NCI-H226 (cell line): ENCODE data around the gene EIF4B.
A peak's percentile ranks its signal among the peaks of the same experiment; 100 is the strongest.
"Not testable (repeated sequence)": the region's sequence is repeated elsewhere in the genome, so short reads cannot be mapped to it uniquely, and the experiment has no call there.

ENCODE experiments used
- DNase-seq: peaks from one replicate; pipeline ENCODE4 v3.0.0-alpha.2; 2015

The EIF4B gene

DNA sequence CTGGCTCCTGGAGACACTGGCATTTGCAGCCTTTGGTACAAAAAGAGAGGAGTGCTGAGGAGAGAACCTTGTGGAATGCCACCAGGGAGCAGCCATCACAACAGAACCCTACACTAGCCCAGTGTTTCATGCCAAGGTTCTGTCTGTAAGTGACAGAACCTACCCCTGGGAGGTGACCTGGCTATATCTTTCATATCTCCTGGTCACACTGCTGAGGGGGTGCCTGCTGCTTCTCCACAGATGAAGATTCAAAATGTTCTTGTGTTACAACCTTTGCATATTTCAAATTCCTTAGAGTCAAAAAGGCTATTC is 12.7 kb upstream of the EIF4B start:
- DNase-seq: no peak

DNA sequence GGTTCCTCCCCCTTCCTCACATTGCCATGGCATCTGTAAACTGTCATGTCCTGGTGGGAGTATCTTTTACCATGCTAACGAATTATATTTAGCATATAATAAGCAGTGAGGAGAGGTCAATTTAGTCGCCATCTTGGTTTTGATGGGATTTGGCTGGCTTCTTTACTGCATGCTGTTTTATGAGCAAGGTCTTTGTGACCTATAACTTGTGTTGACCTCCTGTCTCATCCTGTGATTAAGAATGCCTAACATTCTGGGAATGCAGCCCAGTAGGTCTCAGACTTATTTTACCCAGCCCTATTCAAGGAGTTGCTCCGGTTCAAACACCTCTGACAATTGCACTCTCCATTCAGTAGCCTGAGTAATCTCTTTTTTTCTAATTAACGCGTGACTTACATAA is 2.1 kb upstream of the EIF4B start:
- DNase-seq: peak; percentile 51

DNA sequence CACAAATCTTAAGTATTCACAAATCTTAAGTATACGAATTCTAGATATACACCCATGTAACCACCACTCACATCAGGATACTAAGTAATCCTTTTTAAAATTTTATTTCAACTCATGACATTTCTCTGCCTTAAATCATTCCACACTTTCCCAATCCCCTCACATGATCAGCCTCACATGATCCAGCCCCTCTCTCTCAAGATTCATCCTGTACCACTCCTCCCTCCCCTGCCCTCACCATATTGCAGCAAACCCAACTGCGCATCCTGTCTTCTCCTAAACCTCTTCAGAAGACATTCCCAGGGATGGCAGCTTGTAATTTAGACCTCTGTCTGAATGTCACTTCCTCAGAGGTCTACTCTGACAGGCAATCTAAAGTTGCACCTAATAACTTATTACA is 1.7 kb upstream of the EIF4B start:
- no peak for DNase-seq

DNA sequence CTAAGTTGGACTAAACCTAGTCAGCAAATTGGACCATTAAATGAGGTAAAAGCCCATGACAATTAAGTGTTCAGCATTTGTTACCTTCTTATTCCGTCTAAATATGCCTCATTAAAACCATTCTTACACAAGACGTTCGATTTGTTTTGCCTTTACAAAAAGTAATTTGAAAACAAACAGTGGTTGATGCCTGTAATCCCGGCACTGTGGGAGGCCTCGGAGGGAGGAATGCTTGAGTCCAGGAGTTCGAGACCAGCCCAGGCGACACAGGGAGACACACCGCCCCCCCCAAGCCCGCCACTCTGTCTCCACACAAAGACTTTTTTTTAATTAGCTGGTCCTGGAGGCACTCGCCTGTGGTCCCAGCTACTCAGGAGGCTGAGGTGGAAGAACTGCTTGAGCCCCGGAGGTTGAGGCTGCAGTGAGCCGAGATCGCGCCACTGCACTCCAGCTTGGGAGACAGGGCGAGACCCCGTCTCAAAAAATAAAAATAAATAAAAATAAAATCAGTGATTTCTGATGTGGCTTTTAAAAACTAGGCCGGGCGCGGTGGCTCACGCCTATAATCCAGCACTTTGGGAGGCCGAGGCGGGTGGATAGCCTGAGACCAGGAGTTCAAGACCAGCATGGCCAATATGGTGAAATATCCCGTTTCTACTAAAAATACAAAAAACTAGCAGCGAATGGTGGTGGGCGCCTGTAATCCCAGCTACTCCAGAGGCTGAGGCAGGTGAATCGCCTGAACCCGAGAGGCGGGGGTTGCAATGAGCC is 856 bp upstream of the EIF4B start:
- DNase-seq: no peak

DNA sequence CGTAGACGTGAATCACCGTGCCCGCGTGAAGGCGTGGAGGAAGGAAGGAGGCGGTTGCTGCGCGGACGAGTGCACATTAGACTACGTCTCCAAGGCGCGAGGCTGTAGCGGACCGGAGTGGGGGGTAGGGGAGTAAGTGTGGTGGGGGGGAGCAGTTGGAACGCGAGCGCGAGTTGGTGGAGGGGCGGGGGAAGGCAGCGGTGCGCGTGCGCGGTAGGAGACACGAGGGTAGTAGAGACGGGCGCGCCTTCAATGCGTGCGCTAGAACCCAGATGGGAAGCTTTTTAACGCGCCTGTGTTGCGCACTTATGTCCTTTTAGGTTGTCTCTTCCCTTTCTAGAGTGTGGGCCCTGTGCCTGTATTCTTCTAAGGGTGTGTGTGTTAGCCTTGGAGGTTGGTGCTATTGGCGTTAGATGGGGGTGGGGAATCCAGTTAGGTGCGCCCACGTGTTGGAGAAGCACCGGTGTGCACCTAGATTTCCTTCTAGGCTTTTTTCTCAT is 604 bp downstream of the EIF4B start:
- peak; percentile 83 for DNase-seq

DNA sequence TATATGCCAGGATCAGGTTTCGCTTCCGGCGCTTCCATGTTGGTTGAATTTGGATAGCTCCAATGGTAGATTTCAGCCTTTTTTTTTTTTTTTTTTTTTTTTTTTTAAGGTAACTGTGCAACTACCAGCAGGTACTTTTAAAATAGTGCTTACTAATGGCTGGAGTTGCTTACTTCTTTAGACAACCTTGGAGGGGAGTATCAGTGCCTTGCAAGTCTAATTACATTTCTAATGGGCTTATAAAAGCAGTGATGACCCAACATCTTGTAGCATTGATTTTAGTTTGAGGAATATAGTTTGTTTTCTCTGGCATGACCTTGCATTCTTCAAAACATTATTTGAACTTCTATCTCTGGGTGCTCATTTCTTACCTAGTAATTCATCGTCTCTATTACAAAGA is 1.1 kb downstream of the EIF4B start:
- no peak for DNase-seq

DNA sequence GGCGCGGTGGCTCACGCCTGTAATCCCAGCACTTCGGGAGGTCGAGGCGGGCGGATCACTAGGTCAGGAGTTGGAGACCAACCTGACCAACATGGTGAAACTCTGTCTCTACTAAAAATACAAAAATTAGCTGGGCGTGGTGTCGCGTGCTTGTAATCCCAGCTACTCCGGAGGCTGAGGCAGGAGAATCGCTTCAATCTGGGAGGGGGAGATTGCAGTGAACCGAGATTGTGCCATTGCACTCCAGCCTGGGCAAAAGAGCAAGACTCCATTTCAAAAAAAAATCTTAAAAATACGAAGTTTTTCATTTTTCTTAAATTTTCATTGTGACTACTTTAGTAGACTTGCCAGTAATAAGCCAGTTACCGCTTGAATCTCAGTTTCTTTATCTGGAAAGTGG is 2.5 kb downstream of the EIF4B start:
- DNase-seq: not testable (repeated sequence)

DNA sequence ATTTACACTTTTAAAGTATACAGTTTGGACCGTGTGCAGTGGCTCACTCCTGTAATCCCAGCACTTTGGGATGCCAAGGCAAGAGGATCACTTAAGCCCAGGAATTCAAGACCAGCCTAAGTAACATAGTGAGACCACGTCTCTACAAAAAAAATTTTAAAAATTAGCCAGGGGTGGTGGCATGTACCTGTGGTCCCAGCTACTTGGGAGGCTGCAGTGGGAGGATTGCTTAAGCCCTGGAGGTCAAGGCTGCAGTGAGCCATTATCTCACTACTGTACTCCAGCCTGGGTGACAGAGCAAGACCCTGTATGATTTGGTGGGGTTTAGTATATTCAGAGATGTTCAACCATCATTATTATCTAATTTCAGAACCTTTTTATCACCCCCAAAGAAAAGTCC is 4.7 kb downstream of the EIF4B start:
- no peak for DNase-seq

DNA sequence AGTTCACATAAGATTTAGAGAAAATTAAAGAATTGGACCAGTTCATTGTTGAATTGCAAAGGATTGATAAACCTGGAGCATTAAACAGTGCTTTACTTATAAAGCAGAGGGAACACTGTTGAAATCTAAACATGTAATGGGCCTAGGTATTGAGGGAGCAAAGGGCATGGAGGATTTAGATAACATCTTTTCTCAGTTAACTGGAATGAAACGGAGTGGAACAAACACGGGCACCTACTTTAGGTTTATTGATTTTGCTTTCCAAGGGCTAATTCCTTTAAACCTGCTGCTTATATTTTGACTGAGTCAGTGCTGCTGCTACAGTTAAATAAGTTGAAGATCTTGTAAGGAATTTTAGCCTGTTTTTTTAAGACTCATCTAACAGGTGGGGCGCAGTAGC is 5.6 kb downstream of the EIF4B start:
- DNase-seq: no peak

DNA sequence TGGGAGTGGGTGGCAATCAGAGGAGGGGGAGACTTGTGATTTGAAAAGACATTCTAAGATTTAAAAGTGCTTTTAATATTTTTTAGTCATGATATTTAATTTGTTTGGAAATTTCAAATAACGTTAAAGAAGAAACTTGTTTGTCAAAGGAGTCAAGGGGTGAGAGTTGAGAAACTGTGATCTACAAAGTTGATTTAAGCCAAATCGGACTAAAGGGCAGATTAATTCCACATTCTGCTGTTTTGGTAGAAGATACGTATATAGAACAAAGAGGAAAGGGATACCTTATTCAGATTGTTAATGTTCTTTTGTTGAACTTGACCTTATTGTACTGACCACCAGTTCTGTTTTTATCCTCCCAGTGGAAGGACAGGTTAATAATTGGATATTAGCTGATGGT is 6.7 kb downstream of the EIF4B start:
- DNase-seq: no peak

DNA sequence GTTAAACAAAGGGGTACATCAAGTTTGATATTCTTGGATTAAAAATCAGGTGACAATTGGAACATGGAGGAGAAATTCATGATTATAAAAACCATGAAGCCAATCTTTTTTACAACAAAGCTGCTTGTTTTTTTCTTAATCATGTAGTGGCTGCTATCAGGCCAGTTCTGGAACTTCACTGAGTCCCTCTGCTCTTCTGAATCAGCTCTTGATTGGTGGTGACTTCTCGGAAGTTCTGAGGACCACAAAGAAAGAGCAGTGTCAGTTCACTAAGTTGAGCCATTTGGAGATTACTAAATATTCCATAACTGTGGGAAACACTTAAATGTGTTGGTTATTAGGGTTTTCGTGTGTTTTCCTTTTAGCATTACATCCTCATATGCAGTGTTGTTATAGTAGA is 8.5 kb downstream of the EIF4B start:
- no peak for DNase-seq

DNA sequence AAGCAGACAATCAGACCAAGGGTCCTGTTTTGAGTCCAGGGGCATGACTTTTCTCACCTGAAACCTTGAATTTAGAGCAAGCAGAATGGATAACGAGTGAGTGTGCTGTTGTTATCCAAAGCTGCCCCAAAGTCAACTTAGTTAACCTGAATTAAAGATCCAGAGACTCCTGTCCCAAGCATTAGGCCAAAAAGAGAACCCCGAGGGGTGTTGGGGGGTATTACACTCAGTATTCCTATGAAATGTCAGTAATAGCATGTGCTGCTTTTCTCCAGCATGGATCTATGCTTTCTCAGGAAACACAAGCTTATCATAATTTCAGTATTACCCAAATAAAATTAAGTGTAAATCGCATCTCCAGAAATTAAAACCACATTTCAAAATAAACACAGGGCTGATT is 19.0 kb downstream of the EIF4B start:
- no peak for DNase-seq

DNA sequence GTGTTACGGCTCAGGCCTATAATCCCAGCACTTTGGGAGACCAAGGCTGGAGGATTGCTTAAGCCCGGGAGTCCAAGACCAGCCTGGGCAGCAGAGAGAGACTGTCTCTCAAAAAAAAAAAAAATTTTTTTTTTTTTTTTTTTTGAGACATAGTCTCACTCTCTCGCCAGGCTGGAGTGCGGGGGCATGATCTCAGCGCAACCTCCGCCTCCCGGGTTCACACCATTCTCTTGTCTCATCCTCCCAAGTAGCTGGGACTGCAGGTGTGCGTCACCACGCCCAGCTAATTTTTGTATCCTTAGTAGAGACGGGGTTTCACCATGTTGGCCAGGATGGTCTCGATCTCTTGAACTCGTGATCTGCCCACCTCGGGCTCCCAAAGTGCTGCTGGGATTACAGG is 20.8 kb downstream of the EIF4B start:
- DNase-seq: not testable (repeated sequence)

DNA sequence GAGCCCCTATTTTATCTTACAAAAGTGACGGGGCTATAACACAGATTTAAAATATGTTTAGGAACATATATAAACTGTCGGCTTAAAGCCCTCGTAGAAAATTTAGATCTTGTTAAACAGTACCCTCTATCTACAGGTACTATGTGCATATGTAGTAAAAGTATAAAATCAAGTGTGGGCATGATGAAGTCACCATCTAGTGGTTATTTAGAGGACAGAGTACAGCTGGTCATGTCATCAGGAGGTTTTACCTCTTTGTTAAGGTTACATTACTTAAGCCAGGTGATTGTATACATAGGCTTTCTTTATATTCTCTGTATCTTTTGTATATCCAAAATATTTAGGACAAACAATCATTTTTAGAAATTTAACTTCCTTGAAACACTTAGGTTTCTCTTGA is 25.4 kb downstream of the EIF4B start:
- no peak for DNase-seq

DNA sequence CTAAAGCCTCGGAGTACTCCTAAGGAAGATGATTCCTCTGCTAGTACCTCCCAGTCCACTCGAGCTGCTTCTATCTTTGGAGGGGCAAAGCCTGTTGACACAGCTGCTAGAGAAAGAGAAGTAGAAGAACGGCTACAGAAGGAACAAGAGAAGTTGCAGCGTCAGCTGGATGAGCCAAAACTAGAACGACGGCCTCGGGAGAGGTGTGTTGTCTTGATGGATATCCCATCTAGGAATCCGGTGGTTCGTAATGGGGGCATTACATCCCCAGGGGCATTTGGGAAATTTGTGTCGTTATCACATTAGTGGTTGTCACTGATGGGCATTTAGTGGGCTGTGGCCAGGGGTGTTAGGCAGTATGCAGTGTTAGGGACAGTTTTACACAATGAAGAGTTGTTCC is 27.6 kb downstream of the EIF4B start:
- DNase-seq: not testable (repeated sequence)

DNA sequence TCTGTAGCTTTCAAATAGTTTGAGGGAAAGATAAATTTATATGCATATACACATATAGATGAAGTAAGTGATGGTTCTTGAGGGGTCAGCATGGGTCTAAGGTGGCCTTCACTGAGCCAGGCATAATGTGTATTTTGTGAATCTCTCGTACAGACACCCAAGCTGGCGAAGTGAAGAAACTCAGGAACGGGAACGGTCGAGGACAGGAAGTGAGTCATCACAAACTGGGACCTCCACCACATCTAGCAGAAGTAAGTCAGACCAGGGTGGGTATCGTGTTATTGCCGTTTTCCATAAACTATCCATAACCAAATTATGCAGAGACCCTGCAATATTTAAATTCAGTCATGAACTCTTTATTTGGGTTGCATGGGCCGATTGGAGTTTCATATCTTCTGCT is 28.2 kb downstream of the EIF4B start:
- no peak for DNase-seq

DNA sequence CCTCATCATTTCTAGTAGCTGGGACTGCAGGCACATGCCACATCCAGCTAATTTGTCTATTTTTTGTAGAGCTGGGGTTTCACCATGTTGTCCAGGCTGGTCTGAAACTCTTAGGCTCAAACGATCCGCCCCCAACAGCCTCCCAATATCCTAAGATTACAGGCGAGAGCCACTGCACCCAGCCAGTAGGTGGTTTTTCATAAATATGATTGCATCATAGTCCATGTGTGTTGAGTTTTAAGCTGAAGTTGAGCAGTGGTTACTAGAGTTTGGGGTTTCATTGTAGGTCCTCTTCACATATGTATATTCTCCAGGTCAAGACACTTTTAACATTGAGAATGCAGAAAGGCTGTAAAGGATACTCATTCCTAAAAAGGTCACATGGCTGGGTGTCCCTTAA is 30.5 kb downstream of the EIF4B start:
- DNase-seq: no peak

DNA sequence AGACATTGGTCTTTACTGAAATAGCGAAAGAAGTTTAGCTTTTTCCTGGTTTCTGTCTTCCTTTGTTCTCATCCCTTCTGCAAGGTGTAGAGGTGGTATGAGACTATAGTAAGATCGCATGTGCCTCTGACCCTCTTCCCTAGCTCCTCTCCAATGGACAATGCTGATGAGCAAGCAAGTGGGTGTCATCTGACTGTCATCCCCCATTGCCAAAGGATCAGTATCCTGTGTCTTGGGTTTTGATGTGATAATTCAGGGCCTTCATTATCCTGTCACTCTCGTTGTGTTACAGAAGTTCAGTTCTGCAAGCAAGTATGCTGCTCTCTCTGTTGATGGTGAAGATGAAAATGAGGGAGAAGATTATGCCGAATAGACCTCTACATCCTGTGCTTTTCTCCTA is 33.6 kb downstream of the EIF4B start:
- no peak for DNase-seq

DNA sequence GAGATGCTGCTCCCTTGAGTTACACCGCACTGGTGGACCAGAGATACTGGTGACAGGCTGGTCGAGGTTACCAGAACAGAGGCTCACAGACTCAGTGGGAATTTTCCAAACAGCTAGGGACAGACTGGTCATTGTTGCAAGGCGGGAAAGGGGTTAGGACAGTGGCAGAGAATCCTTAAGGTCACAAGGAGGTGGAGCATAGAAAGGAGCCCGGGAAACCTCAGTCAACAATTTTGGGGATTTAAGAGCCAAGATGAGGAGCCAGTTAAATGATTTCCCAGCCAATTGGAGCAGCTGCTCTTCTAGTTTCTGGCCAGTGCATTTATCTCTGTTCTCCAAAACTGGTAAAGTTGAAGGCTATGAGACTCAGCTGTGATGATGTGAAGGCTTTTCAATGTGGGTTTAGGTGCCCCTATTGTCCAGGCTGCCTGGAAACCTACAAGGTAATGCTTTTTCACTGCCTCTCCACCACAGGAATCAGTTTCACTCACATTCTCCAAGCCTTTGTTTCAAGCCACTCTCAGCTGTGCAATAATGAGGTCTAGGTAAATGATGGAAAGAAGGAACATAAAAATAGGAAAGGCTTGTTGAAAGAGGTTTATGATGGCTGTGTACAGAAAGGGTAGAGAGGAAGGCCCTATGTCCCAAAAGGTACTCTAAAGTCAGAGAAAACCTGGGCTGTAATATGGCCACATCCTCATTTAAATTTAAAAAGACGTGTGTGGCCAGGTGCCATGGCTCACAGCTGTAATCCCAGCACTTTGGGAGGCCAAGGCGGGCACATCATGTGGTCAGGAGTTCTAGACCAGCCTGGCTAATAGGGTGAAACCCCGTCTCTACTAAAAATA is 36.6 kb downstream of the EIF4B start:
- no peak for DNase-seq

DNA sequence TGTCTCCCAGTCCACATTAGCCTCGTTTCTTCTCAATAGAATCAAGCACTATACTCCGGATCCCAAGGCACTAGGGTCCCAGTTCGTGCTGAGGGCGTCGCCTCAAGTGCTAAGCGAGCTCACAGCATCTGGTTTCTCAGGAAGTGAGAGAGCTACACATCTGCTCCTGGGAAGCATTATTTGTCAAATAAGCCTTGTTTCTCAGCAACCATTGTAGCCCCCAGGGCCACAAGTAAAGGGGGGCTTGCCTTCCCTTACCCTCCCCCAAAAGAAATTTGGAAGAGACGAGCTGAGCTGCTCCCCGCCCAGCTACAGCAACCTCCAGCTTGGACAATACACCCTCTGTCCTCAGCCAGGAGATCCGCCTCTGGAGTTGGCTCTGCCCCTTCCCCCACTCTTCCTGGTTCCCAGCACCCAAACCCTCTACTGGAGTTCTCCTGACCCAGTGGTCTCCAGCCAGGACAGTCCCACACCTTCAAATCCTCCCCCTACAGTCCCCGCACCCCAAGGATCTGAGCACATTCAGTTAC is 37.9 kb downstream of the EIF4B start:
- no peak for DNase-seq

DNA sequence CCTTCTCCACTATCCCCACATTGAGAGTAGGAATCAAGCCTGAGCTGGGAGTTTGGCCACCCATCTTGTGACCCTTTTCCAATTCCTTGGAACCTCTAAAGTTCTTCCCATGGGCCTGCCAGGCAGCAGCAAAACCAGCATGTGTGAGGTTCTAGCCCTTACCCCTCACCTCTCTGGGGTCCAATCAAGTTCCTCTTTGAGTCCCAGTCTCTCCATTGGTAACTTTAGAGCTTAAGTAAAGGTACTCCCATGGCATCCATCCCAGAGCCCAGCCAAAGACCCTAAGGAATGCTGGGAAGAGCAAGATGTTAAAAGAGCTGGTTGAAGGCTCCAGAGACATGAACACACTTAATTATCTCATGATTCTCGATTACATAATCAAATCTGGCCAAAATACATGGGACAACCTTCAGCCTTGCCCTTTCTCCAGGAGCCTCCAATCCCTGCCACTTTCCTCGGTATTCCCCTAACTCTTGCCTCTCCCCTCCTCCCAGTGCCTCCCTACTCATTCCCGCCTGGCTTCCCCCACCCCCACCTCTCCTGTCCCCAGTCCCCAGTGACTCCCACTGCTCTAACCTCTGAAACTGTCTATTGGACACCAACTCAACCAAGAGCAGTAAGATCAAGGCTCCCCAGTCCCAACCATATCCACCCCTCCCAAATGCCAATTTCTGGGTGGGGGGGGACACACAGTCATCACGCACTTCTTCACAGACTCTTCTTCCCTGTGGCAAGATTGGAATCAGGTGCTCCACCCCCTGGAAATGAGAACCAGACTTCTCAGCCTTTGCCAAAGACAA is 38.8 kb downstream of the EIF4B start:
- DNase-seq: no peak

DNA sequence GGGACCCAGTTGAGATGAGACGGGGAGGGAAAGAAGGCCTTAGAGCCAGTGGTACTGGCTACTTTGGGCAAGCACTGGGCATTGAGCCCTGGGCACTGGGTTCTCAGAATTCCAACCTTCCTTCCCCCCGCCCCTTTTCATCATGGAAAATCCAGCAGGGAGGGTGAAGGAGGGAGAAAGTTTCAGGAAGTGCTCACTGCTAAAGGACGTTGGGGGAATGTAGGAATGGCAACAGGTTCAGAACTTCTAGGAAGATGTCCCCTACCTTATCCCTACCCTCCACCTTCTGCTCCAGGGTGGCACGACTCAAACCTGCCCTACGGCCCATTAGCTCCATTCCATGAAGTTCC is 39.4 kb downstream of the EIF4B start:
- no peak for DNase-seq

DNA sequence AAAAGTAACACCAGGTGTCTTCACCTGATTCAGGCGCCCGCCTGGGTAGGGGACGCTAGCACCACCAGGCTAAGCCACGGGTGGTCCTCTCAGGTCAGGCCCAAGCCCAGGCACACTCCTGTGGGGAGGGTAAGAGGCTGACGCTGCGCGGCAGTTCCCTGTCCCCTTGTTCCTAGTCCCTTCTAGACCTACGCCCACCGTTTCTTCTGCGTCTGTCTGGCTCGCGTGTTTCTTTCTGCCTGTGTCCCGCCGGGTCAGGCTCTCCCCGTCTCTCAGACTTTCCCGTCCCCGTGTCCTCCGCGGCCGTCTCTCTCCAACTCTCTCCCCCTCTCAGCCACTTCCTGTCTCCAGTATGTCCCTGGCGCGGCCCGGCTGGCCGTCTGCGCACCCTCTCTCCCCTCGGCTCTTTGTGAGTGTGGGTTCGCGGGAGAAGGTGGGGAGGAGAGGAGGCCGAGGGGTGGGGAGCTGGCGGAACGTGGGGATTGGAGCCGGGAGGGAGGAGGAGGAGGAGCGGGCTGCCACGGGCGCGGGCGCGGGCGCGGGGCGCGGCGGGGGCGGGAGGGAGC is 40.5 kb downstream of the EIF4B start:
- DNase-seq: peak; percentile 93
